GM18909 (cell line): Measurements from ENCODE around the gene DLG3.
"Not testable (repeated sequence)": the region's sequence is repeated elsewhere in the genome, so short reads cannot be mapped to it uniquely, and the experiment has no call there.

ENCODE experiments used
- ATAC-seq: cut with Tn5 transposase; IDR thresholded peaks from one replicate; pipeline ENCODE4 v1.9.1; 2021; ENCODE audit warnings: mild to moderate bottlenecking; ENCODE audit not compliant: unreplicated experiment, poor library complexity

DLG3 gene

GRCh38 chrX:70444326-70444945, at the start of gene DLG3:
TSS of gene DLG3 (plus strand) at chrX:70444835. CDS start at chrX:70445202, 367 bp downstream.
- no peak for ATAC-seq

GRCh38 chrX:70398899-70399298, 45.7 kb upstream of the DLG3 start:
- ATAC-seq: no peak

GRCh38 chrX:70400181-70400580, 44.5 kb upstream of the DLG3 start:
- not testable (repeated sequence) for ATAC-seq

GRCh38 chrX:70402721-70403120, 41.9 kb upstream of the DLG3 start:
- ATAC-seq: no peak

- no peak for ATAC-seq
These were observed 39.6 kb upstream of the DLG3 start for GRCh38 chrX:70405003-70405402.

- no peak for ATAC-seq
These were observed 33.7 kb upstream of the DLG3 start for GRCh38 chrX:70410921-70411320.

- no peak for ATAC-seq
These were observed 33.2 kb upstream of the DLG3 start for GRCh38 chrX:70411475-70411874.

- no peak for ATAC-seq
These were observed 23.0 kb upstream of the DLG3 start for GRCh38 chrX:70421618-70422017.

GRCh38 chrX:70422851-70423341, 21.7 kb upstream of the DLG3 start, which contains the start of gene GDPD2:
TSS of gene GDPD2 (plus strand) at chrX:70423314. CDS start at chrX:70424985, 1,671 bp downstream.
- no peak for ATAC-seq

GRCh38 chrX:70423936-70424675, 20.5 kb upstream of the DLG3 start:
- no peak for ATAC-seq

GRCh38 chrX:70424801-70425200, 19.8 kb upstream of the DLG3 start:
- no peak for ATAC-seq

GRCh38 chrX:70426286-70427278, 18.1 kb upstream of the DLG3 start:
- ATAC-seq: no peak

GRCh38 chrX:70427365-70427764, 17.3 kb upstream of the DLG3 start:
- no peak for ATAC-seq

- ATAC-seq: no peak
These were observed 14.9 kb upstream of the DLG3 start for GRCh38 chrX:70429759-70430158.

GRCh38 chrX:70432936-70433847, 11.4 kb upstream of the DLG3 start:
- no peak for ATAC-seq

- ATAC-seq: peak; percentile 62
These were observed 10.7 kb upstream of the DLG3 start for GRCh38 chrX:70433848-70434351.

- peak; percentile 57 for ATAC-seq
These were observed 10.2 kb upstream of the DLG3 start for GRCh38 chrX:70434352-70434866.

GRCh38 chrX:70434914-70435586, 9.6 kb upstream of the DLG3 start:
- no peak for ATAC-seq

- ATAC-seq: no peak
These were observed 8.3 kb upstream of the DLG3 start for GRCh38 chrX:70436343-70436742.
